Measurements from ENCODE around the gene FARSB. TPM values are rescaled to one million over a fixed set of nuclear protein-coding genes. Genes with fewer than 3 reads are reported as not detected.

Gene FARSB
- total RNA-seq, 1 donor from 2014 or later = 17.8 TPM

DNA sequence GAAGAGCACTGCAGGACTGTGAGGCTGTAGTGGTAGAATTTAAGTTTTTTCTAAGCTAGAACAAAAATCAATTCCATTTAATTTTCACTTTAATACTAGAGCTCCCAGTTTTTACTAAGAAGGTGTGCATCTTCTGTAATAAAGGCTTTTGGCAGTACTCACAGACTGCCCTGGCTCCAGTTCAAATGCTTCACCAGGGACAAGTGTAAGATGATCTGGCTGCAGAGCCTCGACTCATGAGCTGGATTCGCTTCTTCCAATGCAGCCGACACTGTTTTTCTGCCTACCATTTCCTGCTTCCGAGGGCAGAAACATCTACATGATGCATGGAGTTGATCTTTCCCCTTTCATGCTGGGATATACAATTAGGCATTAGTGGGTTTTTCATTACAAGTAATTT, 87.0 kb downstream of the FARSB start:
- intact Hi-C loops (cut with DNase I) = loop anchor here (10.0 kb wide), 1 partner anchor 46 kb away; no protein-coding TSS in a partner anchor
- DNase-seq (ENCODE audit: low spot score) = no peak

DNA sequence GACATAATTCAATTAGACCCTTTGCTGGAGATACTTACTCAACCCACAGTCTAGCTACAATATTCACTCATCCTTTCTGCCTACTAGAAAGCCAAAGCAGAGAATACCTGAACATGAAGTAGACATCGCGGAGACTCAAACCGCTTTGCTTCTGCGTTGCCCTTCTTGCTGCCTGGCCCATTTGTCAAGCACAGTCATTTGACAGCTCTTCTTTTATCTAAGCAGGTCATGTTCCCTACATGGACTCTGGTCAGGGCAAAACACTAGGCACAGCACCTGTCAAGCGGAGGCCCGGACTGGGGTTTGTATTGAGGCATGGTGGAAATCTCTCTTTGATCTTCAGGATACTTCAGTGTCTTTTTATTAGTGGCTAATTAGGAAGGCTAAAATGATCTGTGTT, 89.7 kb downstream of the FARSB start:
- intact Hi-C loops (cut with DNase I) = loop anchor here (10.0 kb wide), 1 partner anchor 49 kb away; no protein-coding TSS in a partner anchor
- no peak for DNase-seq (ENCODE audit: low spot score)

DNA sequence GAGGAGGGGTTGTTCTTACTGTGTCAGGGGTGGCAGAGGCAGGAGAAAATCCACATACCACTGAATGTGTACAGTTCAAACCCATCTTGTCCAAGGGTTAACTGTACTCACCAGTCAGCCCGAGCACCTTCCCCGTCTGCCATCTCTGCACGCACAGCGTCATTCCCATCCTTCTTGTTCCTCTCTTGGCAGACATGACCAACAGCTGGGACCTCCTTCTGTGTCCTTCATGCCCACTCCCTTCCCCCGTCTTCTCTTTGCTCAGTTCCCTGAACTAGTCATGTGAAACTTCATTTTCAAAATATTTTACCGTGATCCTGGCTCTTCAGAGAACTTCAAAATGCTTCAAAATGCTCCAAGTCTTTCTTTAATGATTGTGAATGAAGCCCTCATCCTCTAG, 92.0 kb downstream of the FARSB start:
- no peak for DNase-seq (ENCODE audit: low spot score)
- intact Hi-C loops (cut with DNase I) = loop anchor here (10.0 kb wide), 1 partner anchor 51 kb away; no protein-coding TSS in a partner anchor

DNA sequence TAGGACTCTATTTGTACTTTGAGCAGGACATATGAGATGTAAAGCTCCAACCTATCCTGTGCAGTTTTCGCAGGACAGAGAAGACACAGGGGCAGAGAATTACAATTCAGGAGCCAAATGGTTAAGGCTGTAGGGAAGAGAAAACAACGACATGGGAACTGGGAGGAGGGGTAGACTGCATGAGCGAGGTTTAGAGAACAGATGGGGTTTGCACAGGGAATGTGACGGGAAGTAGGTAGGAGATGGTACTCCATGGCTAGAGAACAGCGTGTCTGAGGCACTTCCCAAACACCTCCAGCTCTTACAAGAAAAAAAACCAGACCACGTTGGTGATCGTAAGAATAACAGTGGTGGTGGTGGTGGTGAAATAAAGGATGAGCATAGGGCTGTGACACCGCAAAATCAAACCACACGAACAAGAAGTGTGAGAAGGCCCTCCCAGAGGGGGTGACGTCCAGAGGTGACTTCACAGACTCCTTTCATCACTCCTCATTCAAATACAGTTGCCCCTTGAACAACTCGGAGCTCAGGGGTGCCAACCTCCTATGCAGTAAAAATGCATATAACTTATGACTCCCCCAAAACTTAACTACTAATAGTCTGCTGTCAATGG, 92.7 kb downstream of the FARSB start:
- DNase-seq (ENCODE audit: low spot score) = no peak
- intact Hi-C loops (cut with DNase I) = loop anchor here (10.0 kb wide), 1 partner anchor 52 kb away; no protein-coding TSS in a partner anchor

DNA sequence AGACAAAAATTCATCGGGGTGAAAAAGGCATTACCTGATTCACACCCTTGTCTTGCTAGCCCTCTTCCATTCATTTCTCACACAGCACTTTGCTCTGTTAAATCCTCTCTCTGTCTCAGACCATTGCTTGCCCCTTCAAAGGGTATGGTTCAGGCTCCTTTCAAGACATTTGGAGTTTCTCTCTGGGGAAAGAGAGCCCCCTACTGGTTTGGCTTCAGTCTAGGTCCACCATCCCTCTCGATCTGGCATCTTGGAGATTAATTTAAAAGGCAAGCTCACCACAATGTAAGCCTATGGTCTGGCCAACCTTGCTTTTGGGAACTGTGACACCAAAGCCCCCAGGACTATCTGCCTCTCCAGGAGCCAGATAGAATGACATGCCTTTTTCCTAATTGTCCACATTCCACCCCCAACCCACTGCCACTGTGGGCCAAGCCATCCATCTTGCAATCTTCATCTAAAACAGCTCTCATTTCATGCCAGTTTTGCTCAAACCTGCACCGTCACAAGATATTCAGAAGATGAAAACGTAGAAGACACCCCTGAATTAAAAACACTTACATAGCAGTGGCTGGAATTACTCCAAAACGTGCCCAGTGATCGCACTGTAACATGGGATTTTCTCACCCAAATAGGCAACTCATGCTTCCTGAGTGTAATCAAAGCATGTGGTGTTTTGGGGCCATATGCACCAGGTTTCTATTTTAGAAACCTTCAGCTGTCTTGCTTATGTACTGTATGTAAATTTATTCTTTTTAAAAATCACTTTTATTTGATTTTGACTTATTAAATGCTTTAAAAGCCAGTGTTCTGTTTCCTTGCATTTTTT, 93.9 kb downstream of the FARSB start:
- intact Hi-C loops (cut with DNase I) = loop anchor here (1.0 to 10.0 kb wide), 2 partner anchors 53 to 244 kb away; no protein-coding TSS in a partner anchor
- DNase-seq (ENCODE audit: low spot score) = no peak

DNA sequence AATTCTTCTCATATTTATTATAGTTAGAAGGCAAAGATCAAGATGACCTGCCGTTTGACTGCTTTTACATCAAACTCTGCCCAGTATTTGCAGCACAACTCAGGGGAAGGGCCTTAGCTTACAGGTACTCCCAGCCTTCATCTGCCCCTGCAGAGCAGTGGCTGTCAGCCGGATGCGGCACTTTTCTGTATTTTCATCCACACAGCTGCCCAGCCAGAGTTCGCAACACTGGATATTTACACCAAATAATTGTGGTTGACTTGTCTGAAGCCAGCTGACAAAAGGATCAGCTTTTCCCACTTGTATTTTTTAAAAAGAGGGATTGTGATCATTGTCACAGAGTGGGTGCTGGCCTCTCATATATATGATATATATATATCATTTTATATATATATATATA, 94.7 kb downstream of the FARSB start:
- intact Hi-C loops (cut with DNase I) = loop anchor here (10.0 kb wide), 1 partner anchor 54 kb away; no protein-coding TSS in a partner anchor
- no peak for DNase-seq (ENCODE audit: low spot score)

DNA sequence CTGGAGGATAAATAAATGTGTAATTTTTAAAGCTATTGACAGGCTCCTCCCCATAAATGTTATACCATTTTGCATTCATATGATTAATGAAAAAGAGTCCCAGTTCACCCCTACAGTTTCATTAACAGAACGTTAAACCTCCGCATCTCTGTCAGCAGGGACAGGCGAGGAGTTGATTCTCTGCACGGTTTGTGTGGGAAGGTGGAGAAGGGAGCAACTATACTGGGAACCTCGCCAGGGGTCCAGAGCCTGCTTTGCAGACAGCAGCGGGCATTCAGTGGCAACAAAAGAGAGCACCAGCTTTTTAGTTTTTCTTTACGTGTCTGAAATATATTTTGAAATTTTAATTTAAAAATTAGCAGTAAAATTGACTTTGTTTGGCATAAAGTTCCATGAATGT, 101.4 kb downstream of the FARSB start:
- DNase-seq (ENCODE audit: low spot score) = no peak
- intact Hi-C loops (cut with DNase I) = no loop called here

DNA sequence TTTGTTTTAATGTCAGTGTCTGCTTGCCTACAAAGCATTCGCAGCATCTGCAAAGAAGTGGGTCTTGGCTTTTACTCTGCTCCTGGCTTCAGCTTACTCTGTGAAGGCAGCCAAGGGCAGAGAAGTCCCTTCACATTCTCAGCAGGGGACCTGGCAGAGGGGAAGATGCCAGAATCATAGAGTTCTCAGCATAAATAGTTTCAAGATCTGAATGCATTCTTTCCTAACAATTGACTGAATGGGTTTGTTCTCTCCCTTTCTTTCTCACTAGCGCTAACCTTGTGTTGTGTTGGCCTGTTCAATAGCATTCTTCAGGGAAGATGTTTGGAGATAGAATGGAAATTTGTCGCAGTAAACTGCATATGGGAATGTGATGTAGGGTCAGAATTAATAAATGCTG, 106.9 kb downstream of the FARSB start:
- intact Hi-C loops (cut with DNase I) = no loop called here
- no peak for DNase-seq (ENCODE audit: low spot score)

DNA sequence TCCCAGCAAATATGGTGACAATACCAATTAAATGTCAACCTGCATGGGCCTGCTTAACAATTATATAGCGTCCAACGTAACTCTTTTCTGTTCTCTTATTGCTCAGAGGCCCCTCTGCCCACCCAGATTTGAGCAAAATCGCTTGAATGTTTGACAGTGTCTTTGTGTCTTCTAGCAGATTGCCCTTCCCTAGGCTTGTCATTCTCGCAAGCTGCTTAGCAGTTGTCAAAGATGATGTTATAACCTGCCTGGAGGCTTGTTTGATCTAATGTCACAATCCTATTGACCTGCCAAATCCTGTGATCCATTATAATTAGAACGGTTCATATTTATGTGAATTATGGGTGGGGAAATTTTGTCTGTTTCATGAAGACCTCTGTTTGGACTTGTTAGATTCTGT, 108.8 kb downstream of the FARSB start:
- intact Hi-C loops (cut with DNase I) = no loop called here
- DNase-seq (ENCODE audit: low spot score) = no peak

DNA sequence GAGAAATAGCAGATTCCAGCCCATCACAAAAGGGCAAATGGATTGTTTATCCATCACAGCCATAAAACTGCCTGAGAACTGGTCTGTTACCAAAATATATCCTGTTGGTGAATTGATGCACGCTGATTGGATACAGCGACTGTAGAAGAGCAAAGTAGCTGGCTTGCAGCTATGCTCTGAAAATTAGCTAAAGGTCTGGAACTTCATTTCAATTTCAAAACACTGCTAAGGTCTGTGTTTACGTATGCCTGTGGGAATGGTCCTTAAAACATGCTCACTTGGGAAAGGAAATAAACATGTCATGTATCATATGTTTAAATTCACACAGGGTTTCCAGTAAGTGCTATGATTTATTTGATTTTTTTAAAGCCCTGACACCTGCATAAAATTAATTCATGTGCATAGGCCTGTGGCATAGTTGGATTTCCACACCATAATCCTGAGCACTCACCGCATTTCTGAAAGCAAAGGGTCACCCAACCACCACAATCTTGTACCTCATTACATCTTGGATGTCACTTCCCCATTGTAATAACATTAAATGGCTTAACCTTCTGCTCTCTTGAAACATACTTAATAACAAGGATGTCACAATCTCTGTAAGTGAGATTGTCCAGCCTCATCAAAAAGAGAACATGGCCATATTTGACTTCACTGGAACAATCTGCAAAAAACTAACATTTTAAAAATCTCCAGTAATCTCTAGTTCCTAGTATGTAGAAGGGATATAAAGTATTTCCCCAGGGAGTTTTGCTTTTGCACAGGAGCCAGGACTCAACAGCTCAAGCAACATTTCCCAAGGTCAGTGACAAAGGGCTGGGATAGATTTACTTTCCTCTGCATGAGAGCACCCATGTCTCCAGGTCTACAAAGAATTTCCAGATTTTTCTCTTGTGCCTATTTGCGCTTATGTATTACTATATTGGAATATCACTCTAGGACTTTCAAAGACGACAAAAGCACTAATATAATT, 109.8 kb downstream of the FARSB start:
- no peak for DNase-seq (ENCODE audit: low spot score)
- intact Hi-C loops (cut with DNase I) = no loop called here

DNA sequence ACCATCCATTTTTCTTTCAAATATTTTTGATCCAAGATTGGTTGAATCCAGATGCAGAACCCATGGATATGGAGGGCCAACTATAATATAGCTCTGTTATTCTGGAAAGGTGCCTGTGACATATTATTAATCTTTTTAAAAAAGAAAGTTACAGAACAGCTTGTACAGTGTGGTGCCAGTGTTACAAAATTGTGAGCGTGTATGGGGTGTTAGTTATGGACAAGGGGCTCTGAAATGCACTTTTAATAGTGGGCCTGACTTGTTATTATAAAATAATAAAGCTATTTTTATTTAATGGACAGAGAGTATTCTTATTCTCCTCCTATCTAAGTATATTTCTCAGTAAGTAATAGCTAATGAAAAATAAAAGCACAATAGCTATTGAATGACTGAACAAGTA, 111.2 kb downstream of the FARSB start:
- intact Hi-C loops (cut with DNase I) = no loop called here
- no peak for DNase-seq (ENCODE audit: low spot score)

DNA sequence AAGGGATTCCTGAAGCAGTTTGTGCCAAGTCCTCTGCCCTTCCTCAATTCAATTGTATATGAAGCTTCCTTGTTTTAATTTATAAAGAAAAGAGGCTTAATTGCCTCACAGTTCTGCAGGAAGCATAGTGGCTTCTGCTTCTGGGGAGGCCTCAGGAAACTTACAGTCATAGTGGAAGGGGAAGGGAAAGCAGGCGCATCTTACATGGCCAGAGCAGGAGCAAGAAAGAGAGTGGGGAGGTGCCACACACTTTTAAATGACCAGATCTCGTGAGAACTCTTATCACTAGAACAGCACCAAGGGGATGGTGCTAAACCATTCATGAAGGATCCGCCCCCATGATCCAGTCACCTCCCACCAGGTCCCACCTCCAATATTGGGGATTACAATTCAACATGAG, 117.4 kb downstream of the FARSB start:
- intact Hi-C loops (cut with DNase I) = no loop called here
- DNase-seq (ENCODE audit: low spot score) = no peak

DNA sequence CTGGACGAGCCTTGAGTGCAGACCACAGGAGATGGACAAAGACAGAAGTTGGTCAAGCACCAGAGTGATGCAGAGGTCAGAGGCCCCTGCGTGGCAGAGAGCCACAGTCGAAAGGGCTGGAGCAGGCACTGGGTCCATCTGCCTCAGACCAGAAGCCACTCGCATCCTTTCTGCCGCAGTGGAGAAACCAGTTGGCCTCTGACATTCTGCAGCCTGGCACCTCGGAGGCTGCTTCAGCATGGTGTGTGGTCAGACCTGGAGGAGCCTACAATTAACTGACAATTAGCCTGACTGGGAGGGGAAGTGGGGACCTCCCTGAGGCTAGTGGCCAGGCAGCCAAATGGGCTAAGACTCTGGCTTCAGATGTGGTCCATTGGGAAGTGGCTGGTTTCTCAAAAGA, 120.4 kb downstream of the FARSB start:
- no peak for DNase-seq (ENCODE audit: low spot score)
- intact Hi-C loops (cut with DNase I) = no loop called here

DNA sequence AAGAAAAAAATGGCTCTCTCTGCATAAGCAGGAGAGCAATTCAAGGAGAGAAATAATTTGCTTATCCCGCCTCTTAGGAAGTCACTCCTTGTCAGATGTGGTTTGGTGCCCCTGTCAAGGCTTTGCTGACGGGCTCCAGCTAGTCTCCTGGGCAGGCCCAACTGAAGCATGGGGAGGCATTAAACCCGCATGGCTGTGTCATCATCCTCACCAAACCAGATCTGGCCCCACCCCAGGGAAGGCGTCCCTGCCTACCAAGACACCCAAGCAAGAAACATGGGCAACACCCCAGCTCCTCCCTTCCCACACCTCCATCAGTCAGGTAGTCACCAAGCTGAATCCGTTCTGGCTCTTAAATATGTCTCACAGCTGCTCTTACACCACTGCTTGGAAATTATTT, 123.6 kb downstream of the FARSB start:
- DNase-seq (ENCODE audit: low spot score) = no peak
- intact Hi-C loops (cut with DNase I) = no loop called here

DNA sequence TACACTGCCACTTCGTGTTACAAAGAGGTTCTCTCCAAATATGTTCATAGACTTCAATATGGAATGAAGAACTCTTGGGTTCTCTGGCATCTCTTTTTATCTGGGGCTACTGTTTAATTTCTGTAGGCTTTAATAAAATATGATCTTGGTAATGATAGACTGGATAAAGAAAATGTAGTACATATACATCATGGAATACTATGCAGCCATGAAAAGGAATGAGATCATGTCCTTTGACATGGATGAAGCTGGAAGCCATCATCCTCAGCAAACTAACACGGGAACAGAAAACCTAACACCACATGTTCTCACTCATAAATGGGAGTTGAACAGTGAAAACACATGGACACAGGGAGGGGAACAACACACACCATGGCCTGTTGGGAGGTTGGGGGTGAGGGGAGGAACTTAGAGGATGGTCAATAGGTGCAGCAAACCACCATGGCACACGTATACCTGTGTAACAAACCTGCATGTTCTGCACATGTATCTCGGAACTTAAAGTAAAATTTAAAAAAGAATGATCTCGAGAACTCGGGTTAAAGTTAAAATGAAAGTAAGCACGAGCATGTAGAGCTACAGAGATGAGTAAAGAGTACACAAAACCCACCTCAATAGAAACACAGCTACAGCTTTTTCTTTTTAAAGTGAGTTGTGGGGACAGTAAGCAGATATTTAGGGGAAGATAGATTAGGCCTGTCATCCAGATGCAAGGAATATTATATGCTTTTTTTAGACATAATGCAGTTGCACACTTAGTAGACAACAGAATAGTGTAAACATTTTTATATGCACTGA, 129.2 kb downstream of the FARSB start:
- intact Hi-C loops (cut with DNase I) = no loop called here
- no peak for DNase-seq (ENCODE audit: low spot score)

DNA sequence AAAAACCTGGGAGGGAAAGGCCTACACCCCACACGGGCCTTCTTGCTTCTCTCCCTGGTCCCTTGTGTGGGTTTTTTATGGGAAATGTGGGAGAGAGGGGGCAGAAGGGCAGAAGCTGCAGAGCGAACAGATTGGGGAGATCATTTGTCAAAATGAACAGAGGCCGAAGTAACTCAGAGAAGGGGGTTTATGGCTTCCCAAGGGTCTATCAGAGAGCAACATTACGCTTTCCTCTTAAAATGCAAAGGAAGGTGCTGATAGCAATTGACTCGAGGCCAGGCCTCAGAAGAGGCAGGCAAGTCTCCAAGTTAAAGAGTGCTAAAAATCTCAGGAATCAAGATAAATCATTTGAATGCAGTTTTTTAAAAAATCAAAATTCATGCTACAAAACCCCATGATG, 130.1 kb downstream of the FARSB start:
- no peak for DNase-seq (ENCODE audit: low spot score)
- intact Hi-C loops (cut with DNase I) = no loop called here

DNA sequence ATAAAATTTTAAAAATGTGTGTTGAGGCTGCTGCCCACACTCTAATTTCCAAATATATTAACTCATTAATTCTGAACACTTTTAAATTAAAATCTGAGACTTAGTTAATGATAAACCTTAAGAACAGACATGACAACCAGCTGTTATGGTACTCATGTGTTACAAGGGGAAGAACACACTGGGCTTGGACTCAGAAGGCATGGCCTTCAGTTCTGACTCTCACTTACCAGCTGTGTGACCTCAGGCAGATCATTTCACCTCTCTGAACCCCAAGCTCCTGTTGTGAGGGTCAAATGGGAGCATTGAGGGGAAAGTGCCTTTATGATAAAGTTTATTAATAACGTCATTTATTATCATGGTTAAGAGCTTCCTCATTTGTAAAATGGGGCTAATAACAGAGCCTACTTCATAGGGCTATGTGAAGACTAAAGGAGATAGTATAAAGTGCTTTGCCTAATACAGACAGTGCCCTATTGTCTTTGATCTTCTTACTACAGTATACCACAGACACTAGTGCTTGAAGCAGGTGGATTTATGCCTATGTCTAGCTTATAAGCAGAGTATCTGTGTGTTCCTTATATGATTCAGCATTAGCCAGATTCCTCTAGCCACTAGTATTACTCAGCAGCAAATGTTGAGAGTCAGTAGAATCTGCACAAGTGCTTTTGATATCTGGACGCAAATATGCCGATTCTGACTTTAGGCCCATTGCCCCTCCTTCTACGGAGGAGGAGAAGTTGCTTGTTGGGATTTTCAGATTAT, 131.9 kb downstream of the FARSB start:
- no peak for DNase-seq (ENCODE audit: low spot score)
- intact Hi-C loops (cut with DNase I) = no loop called here

DNA sequence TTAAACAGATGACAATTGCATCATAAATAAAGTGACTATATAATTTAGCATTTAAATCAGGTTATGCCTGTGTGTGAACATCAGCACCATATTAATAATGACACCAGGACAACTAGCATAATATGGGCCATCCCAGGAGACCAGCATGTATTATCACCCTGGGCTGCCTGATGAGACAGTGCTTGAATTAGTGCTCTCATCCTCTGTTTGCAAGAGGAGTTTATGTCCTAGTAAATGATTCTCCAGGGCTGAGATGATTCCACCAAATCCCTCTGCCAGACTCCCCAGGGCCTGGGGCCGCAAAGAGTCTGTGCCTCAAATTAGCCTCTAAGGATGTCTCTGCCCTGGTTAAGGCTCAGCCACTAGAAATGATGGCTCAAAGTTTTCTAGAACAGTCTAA, 133.8 kb downstream of the FARSB start:
- intact Hi-C loops (cut with DNase I) = no loop called here
- no peak for DNase-seq (ENCODE audit: low spot score)

Measured in cardiac septum (tissue), 1 donor.